Cerebellar cortex (tissue), 1 donor: ENCODE data around the gene ADCK1.
"Not testable (repeated sequence)": the region's sequence is repeated elsewhere in the genome, so short reads cannot be mapped to it uniquely, and the experiment has no call there.

Experiments used
- DNase-seq: peaks from one replicate; pipeline ENCODE4 v3.0.0-alpha.2; 2015; ENCODE audit warnings: low spot score

Gene ADCK1

GRCh38 chr14:77865455-77865854 lies 65.5 kb downstream of the ADCK1 start:
- DNase-seq, result no peak

GRCh38 chr14:77866932-77867331 lies 67.0 kb downstream of the ADCK1 start:
- DNase-seq, result no peak

- no peak for DNase-seq
Measured at GRCh38 chr14:77867476-77867875, 67.6 kb downstream of the ADCK1 start.

- DNase-seq, result no peak
Measured at GRCh38 chr14:77868552-77869285, 68.8 kb downstream of the ADCK1 start.

- no peak for DNase-seq
Measured at GRCh38 chr14:77869340-77869739, 69.4 kb downstream of the ADCK1 start.

GRCh38 chr14:77870646-77871045 lies 70.7 kb downstream of the ADCK1 start:
- DNase-seq, result no peak

GRCh38 chr14:77872152-77872551 lies 72.2 kb downstream of the ADCK1 start:
- DNase-seq, result no peak

- DNase-seq, result no peak
Measured at GRCh38 chr14:77872983-77873382, 73.1 kb downstream of the ADCK1 start.

GRCh38 chr14:77878783-77879182 lies 78.9 kb downstream of the ADCK1 start:
- no peak for DNase-seq

GRCh38 chr14:77880056-77880455 lies 80.1 kb downstream of the ADCK1 start:
- DNase-seq, result no peak

- DNase-seq, result no peak
Measured at GRCh38 chr14:77882098-77882497, 82.2 kb downstream of the ADCK1 start.

GRCh38 chr14:77882636-77883035 lies 82.7 kb downstream of the ADCK1 start:
- DNase-seq, result no peak

- DNase-seq, result no peak
Measured at GRCh38 chr14:77883131-77883846, 83.4 kb downstream of the ADCK1 start.

- DNase-seq, result no peak
Measured at GRCh38 chr14:77883847-77884238, 83.9 kb downstream of the ADCK1 start.

- no peak for DNase-seq
Measured at GRCh38 chr14:77885367-77885766, 85.5 kb downstream of the ADCK1 start.

- DNase-seq, result no peak
Measured at GRCh38 chr14:77886010-77886409, 86.1 kb downstream of the ADCK1 start.

GRCh38 chr14:77888903-77889302 lies 89.0 kb downstream of the ADCK1 start:
- DNase-seq, result not testable (repeated sequence)

GRCh38 chr14:77889971-77890442 lies 90.1 kb downstream of the ADCK1 start:
- no peak for DNase-seq

GRCh38 chr14:77890873-77891272 lies 91.0 kb downstream of the ADCK1 start:
- no peak for DNase-seq

GRCh38 chr14:77892381-77892871 lies 92.5 kb downstream of the ADCK1 start:
- DNase-seq, result no peak

GRCh38 chr14:77892890-77893484 lies 93.1 kb downstream of the ADCK1 start:
- DNase-seq, result no peak

- DNase-seq, result no peak
Measured at GRCh38 chr14:77897374-77897773, 97.5 kb downstream of the ADCK1 start.

GRCh38 chr14:77902811-77903210 lies 102.9 kb downstream of the ADCK1 start:
- DNase-seq, result peak; percentile 83
